HEK293T (cell line): ENCODE results near the gene SLC6A16.

Experiments
- BHLHE40 ChIP-seq: fragments of 450-650 bp; IDR thresholded peaks from 2 replicates; pipeline ENCODE4 v1.6.1; 2016; ENCODE audit warnings: mild to moderate bottlenecking, moderate library complexity, borderline replicate concordance
- FOXA1 ChIP-seq: fragments of 450-650 bp; IDR thresholded peaks from 2 replicates; pipeline ENCODE4 v1.6.1; 2016; ENCODE audit warnings: mild to moderate bottlenecking
- FOXK2 ChIP-seq: fragments of 450-650 bp; IDR thresholded peaks from 2 replicates; pipeline ENCODE4 v1.6.1; 2016; ENCODE audit warnings: mild to moderate bottlenecking
- FOXM1 ChIP-seq: fragments of 450-650 bp; IDR thresholded peaks from 2 replicates; pipeline ENCODE4 v1.6.1; 2017; ENCODE audit warnings: mild to moderate bottlenecking, borderline replicate concordance
- HDGF ChIP-seq: fragments of 450-650 bp; IDR thresholded peaks from 2 replicates; pipeline ENCODE4 v1.6.1; 2017; ENCODE audit warnings: antibody characterized with exemption, borderline replicate concordance
- L3MBTL2 ChIP-seq: fragments of 450-650 bp; conservative IDR thresholded peaks from 2 replicates; pipeline ENCODE4 v1.6.1; 2016; ENCODE audit warnings: mild to moderate bottlenecking
- NFRKB ChIP-seq: fragments of 450-650 bp; IDR thresholded peaks from 2 replicates; pipeline ENCODE4 v1.6.1; 2016; ENCODE audit warnings: mild to moderate bottlenecking, moderate library complexity
- PKNOX1 ChIP-seq: fragments of 450-650 bp; IDR thresholded peaks from 2 replicates; pipeline ENCODE4 v1.6.1; 2016
- SP1 ChIP-seq: fragments of 450-650 bp; IDR thresholded peaks from 2 replicates; pipeline ENCODE4 v1.6.1; 2017
- SUZ12 ChIP-seq: fragments of 450-650 bp; IDR thresholded peaks from 2 replicates; pipeline ENCODE4 v1.6.1; 2016; ENCODE audit warnings: mild to moderate bottlenecking

DNA sequence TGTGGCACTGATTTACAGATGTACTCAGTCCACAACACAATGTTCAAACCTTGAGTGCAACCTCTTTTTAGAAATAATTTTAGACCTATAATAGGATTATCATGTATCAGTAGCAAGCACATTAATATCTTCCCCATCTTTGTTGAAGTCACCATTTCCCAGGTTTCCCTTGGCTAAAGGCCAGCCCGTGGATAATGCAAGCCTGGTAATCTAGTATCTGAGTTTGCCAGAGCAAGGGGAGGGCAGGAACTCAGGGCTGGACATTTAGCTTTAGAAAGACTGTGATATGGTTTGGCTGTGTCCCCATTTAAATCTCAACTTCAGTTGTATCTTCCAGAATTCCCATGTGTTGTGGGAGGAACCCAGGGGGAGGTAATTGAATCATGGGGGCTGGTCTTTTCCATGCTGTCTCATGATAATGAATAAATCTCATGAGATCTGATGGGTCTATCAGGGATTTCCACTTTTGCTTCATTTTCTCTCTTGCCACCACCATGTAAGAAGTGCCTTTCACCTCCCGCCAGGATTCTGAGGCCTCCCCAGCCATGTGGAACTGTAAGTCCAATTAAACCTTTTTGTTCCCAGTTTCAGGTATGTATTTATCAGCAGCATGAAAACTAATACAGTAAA is 37.7 kb downstream of the SLC6A16 start:
- no peak for TF ChIP-seq PKNOX1
- no peak for TF ChIP-seq BHLHE40
- no peak for TF ChIP-seq FOXM1
- TF ChIP-seq L3MBTL2, result no peak
- TF ChIP-seq FOXA1, result no peak
- TF ChIP-seq FOXK2, result no peak
- TF ChIP-seq HDGF, result no peak
- no peak for TF ChIP-seq NFRKB
- no peak for TF ChIP-seq SP1
- TF ChIP-seq SUZ12, result no peak
